ENCODE data around the gene PRKAG1. TPM values are rescaled to one million over a fixed set of nuclear protein-coding genes. Genes with fewer than 3 reads are reported as not detected.

The PRKAG1 gene
- total RNA-seq, 1 experiment from 2014 or later: 57.3 TPM

DNA sequence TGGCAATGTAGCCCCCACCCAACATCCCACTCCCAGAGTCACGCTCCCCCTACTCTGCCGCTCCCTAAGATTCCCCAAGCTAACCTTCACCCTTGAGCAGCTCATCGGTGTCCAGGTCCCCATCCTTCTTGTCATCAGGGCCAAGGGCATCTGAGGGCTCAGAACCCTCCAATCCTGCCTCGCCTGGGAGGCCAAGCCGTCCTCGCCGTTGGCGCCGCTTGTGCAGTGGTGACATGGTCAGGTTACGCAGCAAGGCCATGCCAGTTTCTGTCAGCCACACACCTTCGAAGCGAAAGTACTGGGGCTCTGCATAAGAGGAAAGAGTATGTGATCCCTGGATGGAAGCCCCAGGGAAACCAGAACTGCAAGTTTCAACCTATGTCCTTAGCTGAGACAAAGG lies 26.1 kb upstream of the PRKAG1 start:
- H3K27me3 ChIP-seq (ENCODE audit: control insufficient read depth, insufficient read depth, low read length): no peaks in the 10 kb centered on the region
- no peaks in the 10 kb centered on the region for H3K9me3 ChIP-seq (ENCODE audit: control insufficient read depth, insufficient read depth, low read depth, low read length)
- DNase-seq (ENCODE audit: low read depth, low spot score): no peak
- peaks cover 39% of the 10 kb centered on the region for H3K36me3 ChIP-seq (ENCODE audit: control insufficient read depth, insufficient read depth, low read length)
- ChIA-PET POLR2A (no interaction called here), CTCF (interaction anchor here (0.7 kb wide), 1 partner anchor 15 kb away, joined by 6 read pairs; no protein-coding TSS in a partner anchor)
- in situ Hi-C loops (cut with HindIII; ENCODE audit: low pct_unique_long_range_greater_than_20kb, low sequenced_read_pairs) (no loop called here), intact Hi-C loops (cut with micrococcal nuclease; ENCODE audit: unreplicated experiment) (no loop called here)
- H3K27ac ChIP-seq (ENCODE audit: low read length): no peak overlapping the region
- no peak overlapping the region for H3K4me3 ChIP-seq (ENCODE audit: low read depth in 2 of 2, low read length in 2 of 2)
- H3K4me1 ChIP-seq (ENCODE audit: control insufficient read depth, insufficient read depth, low read length): no peaks in the 10 kb centered on the region
- TF ChIP-seq POLR2AphosphoS5 (IDR thresholded peaks at IDR 0.05; ENCODE audit: low read depth, low read length) (no peak), SIN3A (IDR thresholded peaks at IDR 0.05; ENCODE audit: borderline replicate concordance, insufficient read depth, low read depth, low read length) (no peak), TCF7L2 (IDR thresholded peaks at IDR 0.05; ENCODE audit: low read depth, low read length) (no peak), REST (IDR thresholded peaks at IDR 0.05; ENCODE audit: insufficient read depth in 1 of 2, low read depth in 2 of 2, low read length in 1 of 2) (no peak)
- TF ChIP-seq, protein P1, sequence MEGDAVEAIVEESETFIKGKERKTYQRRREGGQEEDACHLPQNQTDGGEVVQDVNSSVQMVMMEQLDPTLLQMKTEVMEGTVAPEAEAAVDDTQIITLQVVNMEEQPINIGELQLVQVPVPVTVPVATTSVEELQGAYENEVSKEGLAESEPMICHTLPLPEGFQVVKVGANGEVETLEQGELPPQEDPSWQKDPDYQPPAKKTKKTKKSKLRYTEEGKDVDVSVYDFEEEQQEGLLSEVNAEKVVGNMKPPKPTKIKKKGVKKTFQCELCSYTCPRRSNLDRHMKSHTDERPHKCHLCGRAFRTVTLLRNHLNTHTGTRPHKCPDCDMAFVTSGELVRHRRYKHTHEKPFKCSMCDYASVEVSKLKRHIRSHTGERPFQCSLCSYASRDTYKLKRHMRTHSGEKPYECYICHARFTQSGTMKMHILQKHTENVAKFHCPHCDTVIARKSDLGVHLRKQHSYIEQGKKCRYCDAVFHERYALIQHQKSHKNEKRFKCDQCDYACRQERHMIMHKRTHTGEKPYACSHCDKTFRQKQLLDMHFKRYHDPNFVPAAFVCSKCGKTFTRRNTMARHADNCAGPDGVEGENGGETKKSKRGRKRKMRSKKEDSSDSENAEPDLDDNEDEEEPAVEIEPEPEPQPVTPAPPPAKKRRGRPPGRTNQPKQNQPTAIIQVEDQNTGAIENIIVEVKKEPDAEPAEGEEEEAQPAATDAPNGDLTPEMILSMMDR (IDR thresholded peaks at IDR 0.05): no peak
- ATAC-seq: no peak
- no TSS peak for BruUV-seq (replicated peaks)

- TF ChIP-seq, protein P1 (IDR thresholded peaks at IDR 0.05): peak; percentile 87; the same call in 1 of the 2 replicates
- no peak for TF ChIP-seq SIN3A (IDR thresholded peaks at IDR 0.05; ENCODE audit: borderline replicate concordance, insufficient read depth, low read depth, low read length)
- in situ Hi-C loops (cut with HindIII; ENCODE audit: low pct_unique_long_range_greater_than_20kb, low sequenced_read_pairs) (no loop called here), intact Hi-C loops (cut with micrococcal nuclease; ENCODE audit: unreplicated experiment) (no loop called here)
- no peak for ATAC-seq
- no peak overlapping the region for H3K27ac ChIP-seq (ENCODE audit: low read length)
- no peak overlapping the region for H3K4me3 ChIP-seq (ENCODE audit: low read depth in 2 of 2, low read length in 2 of 2)
- CTCF ChIA-PET: interaction anchor here (0.6 to 1.6 kb wide), 3 partner anchors 14 to 532 kb away, joined by 3 to 6 read pairs (median 3); no protein-coding TSS in a partner anchor
- H3K27me3 ChIP-seq (ENCODE audit: control insufficient read depth, insufficient read depth, low read length): no peaks in the 10 kb centered on the region
- POLR2A ChIA-PET: no interaction called here
- BruUV-seq (replicated peaks): TSS peak; percentile 36
- no peak for DNase-seq (ENCODE audit: low read depth, low spot score)
- H3K4me1 ChIP-seq (ENCODE audit: control insufficient read depth, insufficient read depth, low read length): no peaks in the 10 kb centered on the region
- peaks cover 37% of the 10 kb centered on the region for H3K36me3 ChIP-seq (ENCODE audit: control insufficient read depth, insufficient read depth, low read length)
- no peaks in the 10 kb centered on the region for H3K9me3 ChIP-seq (ENCODE audit: control insufficient read depth, insufficient read depth, low read depth, low read length)
Measured at GRCh38 chr12:49043856-49044258, 25.3 kb upstream of the PRKAG1 start.

All from Panc1 (cell line).